HepG2 (cell line): ENCODE results near the gene SNX21. TPM values are rescaled to one million over a fixed set of nuclear protein-coding genes. Genes with fewer than 3 reads are reported as not detected.

Experiments used
- AFF4 ChIP-seq: sonication (generic); formaldehyde crosslinking; IDR thresholded peaks from 2 replicates; pipeline ENCODE4 v1.4.0; 2020; ENCODE audit warnings: missing genetic modification reagents
- MAFG ChIP-seq: sonication (generic); formaldehyde crosslinking; IDR thresholded peaks from 2 replicates; pipeline ENCODE4 v1.5.1; 2020; ENCODE audit warnings: mild to moderate bottlenecking, missing genetic modification reagents
- MED13 ChIP-seq: sonication (generic); formaldehyde crosslinking; IDR thresholded peaks from 2 replicates; pipeline ENCODE4 v1.5.0; 2020; ENCODE audit warnings: missing genetic modification reagents
- MLX ChIP-seq: IDR thresholded peaks from 2 replicates; pipeline ENCODE4 v1.6.1; 2016
- UBTF ChIP-seq: sonication (generic); formaldehyde crosslinking; IDR thresholded peaks from 2 replicates; pipeline ENCODE4 v1.4.0; 2020; ENCODE audit warnings: mild to moderate bottlenecking, missing genetic modification reagents
- ZHX1 ChIP-seq: sonication (generic); formaldehyde crosslinking; IDR thresholded peaks from 2 replicates; pipeline ENCODE4 v1.8.1; 2022; ENCODE audit warnings: low read depth, mild to moderate bottlenecking, missing genetic modification reagents
- ZNF251 ChIP-seq: sonication (generic); formaldehyde crosslinking; IDR thresholded peaks from 2 replicates; pipeline ENCODE4 v1.9.0; 2021; ENCODE audit warnings: mild to moderate bottlenecking, missing genetic modification reagents
- ZNF3 ChIP-seq: IDR thresholded peaks from 2 replicates; pipeline ENCODE4 v1.7.0; 2017; ENCODE audit warnings: inconsistent platforms
- ZNF646 ChIP-seq: sonication (generic); formaldehyde crosslinking; IDR thresholded peaks from 2 replicates; pipeline ENCODE4 v1.9.0; 2021; ENCODE audit warnings: mild to moderate bottlenecking, missing genetic modification reagents
- ZNF780A ChIP-seq: sonication (generic); formaldehyde crosslinking; IDR thresholded peaks from 2 replicates; pipeline ENCODE4 v1.8.0; 2022; ENCODE audit warnings: mild to moderate bottlenecking, missing genetic modification reagents, moderate library complexity
- ZNF879 ChIP-seq: sonication (generic); formaldehyde crosslinking; IDR thresholded peaks from 2 replicates; pipeline ENCODE4 v1.8.1; 2023; ENCODE audit warnings: missing genetic modification reagents
- polyA plus RNA-seq, 8 experiments: library from polyadenylated mRNA; depleted of rRNA in 3 of 8; stranded (reverse) in 7 of 8; unstranded in 1 of 8; fragments of >200 nt; fragmentation: Illumina TruSeq in 4 of 8; extraction: Trizol in 4 of 8; gene quantifications; 2 replicates each; pipeline versions ENCODE4 v1.2.1 to v1.2.3, GENCODE V29; 2011 to 2016; ENCODE audit warnings: low read depth in 4 of 8, missing spikeins in 1 of 8, mixed read lengths in 1 of 8; ENCODE audit not compliant: insufficient read depth in 1 of 8
- total RNA-seq, 5 experiments: library from RNA; depleted of rRNA; stranded (reverse); fragments of >200 nt; fragmentation: Illumina TruSeq; extraction: Trizol; gene quantifications; 2 replicates each; pipeline ENCODE4 v1.2.3, GENCODE V29; 2016; ENCODE audit warnings: low read depth in 1 of 5

SNX21 gene
- total and polyA plus RNA-seq, 2 of the 13 experiments (the other 11 are each of a cell fraction or from before 2014, with no cell fraction given): 7.7 to 12.8 TPM

- no peak; the same call in 1 of the 2 replicates for TF ChIP-seq ZNF646 (CRISPR knock-in tag)
- peak; percentile 5; the same call in 1 of the 2 replicates for TF ChIP-seq MED13 (CRISPR knock-in tag)
- peak; percentile 25; the same call in 1 of the 2 replicates for TF ChIP-seq MLX (CRISPR knock-in tag)
- TF ChIP-seq UBTF (CRISPR knock-in tag): peak; percentile 65
- no peak; the same call in 1 of the 2 replicates for TF ChIP-seq AFF4
- 0 out of 2 replicates have a peak, but pooled peaks have one; percentile 11 for TF ChIP-seq ZNF879
- no peak for TF ChIP-seq ZNF780A (CRISPR knock-in tag)
- peak; percentile 6; the same call in 1 of the 2 replicates for TF ChIP-seq ZNF251
- 0 out of 2 replicates have a peak, but pooled peaks have one; percentile 18 for TF ChIP-seq ZNF3 (CRISPR knock-in tag)
- peak; percentile 77; the same call in 1 of the 2 replicates for TF ChIP-seq MAFG
- peak; percentile 39; the same call in 1 of the 2 replicates for TF ChIP-seq ZHX1
These were observed 56.7 kb downstream of the SNX21 start (continued) for GRCh38 chr20:45890077-45890984.
